Activated T-cell treated with anti-CD3 and anti-CD28 coated beads, Interleukin-2, amount 50 U/mL, for 1 hour (primary cell): ENCODE results near the gene CHMP2B.

Experiments used
- DNase-seq: peaks from one replicate; pipeline ENCODE4 v3.0.0-alpha.2; 2020

The CHMP2B gene, protein sequence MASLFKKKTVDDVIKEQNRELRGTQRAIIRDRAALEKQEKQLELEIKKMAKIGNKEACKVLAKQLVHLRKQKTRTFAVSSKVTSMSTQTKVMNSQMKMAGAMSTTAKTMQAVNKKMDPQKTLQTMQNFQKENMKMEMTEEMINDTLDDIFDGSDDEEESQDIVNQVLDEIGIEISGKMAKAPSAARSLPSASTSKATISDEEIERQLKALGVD

GRCh38 chr3:87227104-87227834, at the start of gene CHMP2B:
TSS of gene CHMP2B (plus strand) at chr3:87227309. CDS start at chr3:87227523, 214 bp downstream.
- DNase-seq, result peak; percentile 94

GRCh38 chr3:87179642-87180041, 47.5 kb upstream of the CHMP2B start:
- DNase-seq, result no peak

- no peak for DNase-seq
These were observed 45.6 kb upstream of the CHMP2B start for GRCh38 chr3:87181551-87181950.

- no peak for DNase-seq
These were observed 45.1 kb upstream of the CHMP2B start for GRCh38 chr3:87182023-87182422.

- no peak for DNase-seq
These were observed 40.4 kb upstream of the CHMP2B start for GRCh38 chr3:87186608-87187159.

GRCh38 chr3:87191175-87191574, 35.9 kb upstream of the CHMP2B start:
- DNase-seq, result no peak

GRCh38 chr3:87191641-87192040, 35.5 kb upstream of the CHMP2B start:
- DNase-seq, result no peak

DNA sequence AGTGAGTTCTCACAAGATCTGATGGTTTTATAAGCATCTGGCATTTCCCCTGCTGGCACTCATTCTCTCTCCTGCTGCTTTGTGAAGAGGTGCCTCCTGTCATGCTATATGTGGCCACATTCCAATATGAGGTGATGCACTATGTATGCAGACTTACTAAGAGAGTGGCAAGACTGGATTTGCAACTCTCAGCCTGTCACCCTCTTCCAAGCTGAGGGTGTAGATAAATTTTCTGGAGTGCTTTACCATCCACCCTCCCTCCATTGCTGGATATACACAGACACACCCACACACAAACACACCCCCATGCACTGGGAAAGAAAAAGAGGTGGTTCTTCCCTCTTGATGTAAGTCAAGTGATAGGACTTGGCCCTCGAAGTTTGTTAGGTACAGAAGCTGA, 30.2 kb upstream of the CHMP2B start:
- DNase-seq, result no peak

DNA sequence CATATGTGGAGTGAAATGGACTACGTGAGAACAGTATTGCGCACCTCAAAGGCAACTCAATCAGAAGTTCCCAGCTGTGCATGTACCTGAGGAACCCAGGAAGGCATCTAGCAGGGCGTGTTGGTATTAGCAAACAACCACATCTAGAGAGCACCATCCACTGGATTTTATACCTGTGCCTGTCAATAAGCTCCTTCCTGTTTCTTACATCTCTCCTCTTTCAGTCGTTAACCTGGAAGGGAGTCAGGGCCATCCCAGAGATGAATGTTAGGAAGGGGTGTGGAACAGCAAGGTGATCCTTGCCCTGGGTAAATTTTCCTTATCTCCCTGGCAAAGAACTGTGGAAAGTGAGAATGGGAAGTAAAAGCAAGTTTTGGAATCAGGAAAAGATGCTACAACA, 29.6 kb upstream of the CHMP2B start:
- DNase-seq, result no peak

DNA sequence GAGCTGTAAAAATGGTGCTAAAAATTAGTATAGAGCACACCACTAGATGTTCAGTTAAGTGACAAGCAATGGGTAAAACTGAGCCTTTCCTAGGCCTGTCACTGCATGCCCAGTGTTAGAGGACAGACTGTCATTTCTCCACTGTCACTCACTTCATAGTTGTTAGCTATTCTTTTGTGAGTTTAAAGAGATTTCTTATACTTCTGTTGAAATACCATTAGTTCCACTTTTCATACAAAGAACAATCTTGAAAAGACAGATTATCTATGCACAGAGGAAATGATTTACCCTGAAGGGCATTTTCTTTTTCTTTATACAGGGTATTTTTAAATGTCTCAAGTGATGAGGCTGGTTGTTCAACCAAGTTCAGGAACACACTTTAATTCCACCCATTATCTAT, 28.3 kb upstream of the CHMP2B start:
- DNase-seq, result no peak

DNA sequence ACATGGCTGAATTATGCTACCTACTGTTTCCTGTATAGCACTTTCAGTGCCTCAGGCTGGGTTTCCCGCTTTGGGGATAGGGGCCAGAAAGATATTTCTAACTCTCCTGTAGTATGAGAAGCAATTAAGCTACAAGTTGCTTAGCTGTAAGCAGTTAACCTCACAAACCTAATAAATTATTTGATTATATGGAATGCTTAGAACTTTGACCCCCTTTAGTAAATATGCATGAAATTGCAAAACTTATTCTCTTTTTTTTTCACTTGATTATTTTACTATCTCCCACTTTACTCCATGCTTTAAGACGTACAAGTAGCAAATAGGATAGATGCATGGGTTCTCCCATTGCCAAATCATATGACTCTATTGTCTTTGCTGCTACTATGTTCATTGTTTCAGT, 27.5 kb upstream of the CHMP2B start:
- no peak for DNase-seq

DNA sequence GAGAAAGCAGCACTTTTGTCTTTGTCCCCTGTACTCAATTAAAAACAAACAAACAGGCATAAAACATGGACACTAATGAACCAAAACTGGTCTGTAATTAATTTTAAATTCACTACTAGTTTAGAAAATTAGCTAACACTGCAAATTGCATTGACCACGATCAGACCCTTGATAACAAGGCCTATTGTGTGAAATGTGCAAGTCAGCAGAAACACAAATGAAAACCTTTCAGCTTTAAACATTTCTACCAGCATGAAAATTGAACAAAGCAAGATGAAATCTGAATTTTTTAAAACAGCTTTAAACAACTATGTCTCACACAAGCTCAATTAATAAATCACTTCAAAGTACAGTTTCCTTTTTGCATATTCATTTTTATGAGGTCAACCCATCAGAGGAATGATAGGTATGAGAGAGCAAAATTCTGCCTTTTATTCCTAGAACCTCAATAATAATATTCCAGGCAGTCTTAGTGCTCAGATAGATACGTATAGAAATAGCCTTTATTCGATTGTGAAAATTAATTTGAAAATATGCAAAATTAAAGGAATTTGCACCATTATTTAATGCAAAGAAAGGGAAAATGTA, 27.0 kb upstream of the CHMP2B start:
- no peak for DNase-seq

DNA sequence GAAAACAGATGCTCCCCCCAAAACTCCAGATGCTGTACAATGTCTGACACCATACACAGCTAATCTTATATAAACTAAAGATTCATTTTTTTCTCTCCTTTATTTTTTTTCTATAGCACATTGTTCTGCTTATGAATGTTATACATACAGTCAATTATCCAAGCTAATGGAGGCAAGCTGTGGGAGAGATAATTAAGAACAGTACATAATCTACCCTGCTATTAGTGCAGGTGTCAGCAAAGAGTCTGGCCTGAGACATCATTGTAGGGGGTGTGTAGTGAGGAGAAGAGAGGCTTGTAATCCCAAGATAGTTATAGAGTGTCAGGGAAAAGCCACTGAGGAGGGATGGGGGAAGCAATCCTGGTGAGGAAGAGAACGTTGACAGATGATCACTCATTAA, 25.4 kb upstream of the CHMP2B start:
- DNase-seq, result no peak

GRCh38 chr3:87203809-87204208, 23.3 kb upstream of the CHMP2B start:
- DNase-seq, result no peak

DNA sequence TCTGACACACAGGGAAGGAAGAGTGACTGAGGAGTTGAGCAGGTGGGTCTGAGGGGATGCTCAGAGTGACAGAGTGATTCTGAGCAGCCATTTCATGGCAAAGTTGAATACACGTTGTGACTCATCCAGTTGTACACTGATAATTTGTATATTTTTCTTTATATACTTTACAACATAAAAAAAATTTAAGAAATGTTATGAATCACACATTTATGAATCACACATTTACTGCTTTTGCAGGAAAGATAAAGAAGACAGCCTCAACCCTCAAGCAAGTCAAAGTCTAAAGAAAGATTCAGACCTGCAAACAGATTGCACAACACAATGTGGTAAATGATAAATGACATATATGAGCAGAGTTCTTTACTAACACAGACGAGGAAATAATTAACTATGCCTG, 21.0 kb upstream of the CHMP2B start:
- DNase-seq, result no peak

- no peak for DNase-seq
These were observed 20.5 kb upstream of the CHMP2B start for GRCh38 chr3:87206635-87207034.

- no peak for DNase-seq
These were observed 19.6 kb upstream of the CHMP2B start for GRCh38 chr3:87207460-87207859.

DNA sequence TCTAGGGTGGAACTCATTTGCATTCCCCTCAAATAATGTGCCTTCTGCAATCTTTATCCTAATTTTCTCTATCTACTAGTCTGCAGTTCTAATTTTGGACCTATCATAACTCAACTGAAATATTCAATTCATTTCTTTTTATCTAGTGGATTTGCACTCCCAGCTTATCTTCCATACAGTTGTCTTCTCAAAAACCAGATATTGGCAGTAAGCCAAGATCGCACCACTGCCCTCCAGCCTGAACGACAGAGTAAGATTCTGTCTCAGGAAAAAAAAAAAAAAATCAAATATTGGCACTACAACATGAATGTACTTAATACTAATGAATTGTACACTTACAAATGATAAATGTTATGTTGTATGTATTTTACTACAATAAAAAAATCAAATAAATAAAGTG, 18.0 kb upstream of the CHMP2B start:
- DNase-seq, result no peak

DNA sequence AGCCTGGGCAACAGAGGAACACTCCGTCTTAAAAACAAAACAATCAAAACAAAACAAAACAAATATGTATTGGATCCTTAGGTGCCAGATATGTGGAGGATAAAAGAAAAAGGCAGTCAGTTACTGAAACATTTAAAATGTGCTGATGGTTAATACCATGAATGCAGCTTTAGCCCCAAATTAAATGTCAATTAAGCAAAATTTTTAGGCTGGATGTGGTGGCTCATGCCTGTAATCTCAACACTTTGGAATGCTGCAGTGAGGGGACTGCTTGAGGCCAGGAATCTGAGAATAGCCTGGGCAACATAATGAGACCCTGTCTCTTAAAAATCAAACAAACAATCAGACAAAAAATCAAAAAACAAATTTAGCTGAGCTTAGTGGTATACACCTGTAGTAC, 8.5 kb upstream of the CHMP2B start:
- DNase-seq, result no peak

DNA sequence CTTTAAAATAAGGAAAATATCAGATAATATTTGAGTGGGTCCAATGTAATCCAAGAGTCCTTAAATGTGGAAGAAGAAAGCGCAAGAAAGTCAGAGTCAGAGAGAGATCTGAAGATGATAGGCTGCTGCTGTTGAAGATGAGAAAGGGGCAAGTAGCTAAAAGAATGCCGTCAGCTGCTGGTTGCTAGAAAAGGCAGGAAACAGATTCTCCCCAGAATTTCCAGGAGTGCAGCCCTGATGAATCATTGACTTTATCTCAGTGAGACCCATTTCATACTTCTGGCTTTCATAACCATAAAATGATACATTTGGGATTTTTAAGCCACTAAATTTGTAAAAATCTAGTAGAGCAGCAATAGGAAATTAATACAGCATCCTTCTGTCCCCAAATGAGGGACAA, 7.5 kb upstream of the CHMP2B start:
- DNase-seq, result no peak

GRCh38 chr3:87225659-87226058, 1.4 kb upstream of the CHMP2B start:
- DNase-seq, result no peak

DNA sequence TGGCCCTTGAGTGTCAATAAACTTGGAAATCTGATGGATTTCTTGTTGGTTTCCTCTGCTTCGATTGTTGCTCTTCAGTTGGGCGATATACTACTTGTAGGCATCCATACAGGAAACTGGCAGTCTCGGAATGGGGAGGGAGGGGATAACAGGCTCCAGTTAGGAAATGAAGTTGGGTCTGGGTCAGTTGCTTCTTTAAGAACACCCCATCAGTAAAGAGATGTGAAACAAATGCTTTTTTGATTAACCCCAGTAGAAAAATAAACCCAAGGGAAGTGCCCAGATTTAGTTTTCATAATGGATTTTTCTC, 681 bp downstream of the CHMP2B start:
- DNase-seq, result no peak

GRCh38 chr3:87228316-87228715, 1.2 kb downstream of the CHMP2B start:
- no peak for DNase-seq

DNA sequence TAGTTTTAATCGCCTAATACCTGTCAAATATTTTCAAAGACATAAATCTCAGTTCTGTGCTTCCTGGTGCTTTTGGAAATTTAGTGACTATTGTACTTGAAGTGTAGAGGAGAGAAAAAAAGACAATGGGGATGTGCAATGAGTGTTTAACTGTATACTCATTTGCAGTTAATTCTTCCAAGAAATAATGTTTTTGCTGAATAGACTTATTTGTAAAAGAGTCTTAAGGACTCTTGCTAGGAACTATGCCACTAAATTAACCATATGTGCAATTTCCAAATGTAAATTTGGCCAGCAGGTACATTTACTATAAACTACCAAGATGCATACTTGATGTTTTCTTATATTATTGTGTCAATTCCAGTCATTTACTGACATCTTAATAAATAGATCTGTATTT, 2.0 kb downstream of the CHMP2B start:
- no peak for DNase-seq
